SH-SY5Y (cell line): ENCODE data around the gene INAVA.

ENCODE experiments used
- GATA2 ChIP-seq: IDR thresholded peaks from 2 replicates; pipeline ENCODE4 v1.6.1; 2011; ENCODE audit warnings: mild to moderate bottlenecking, low read depth, low read length
- GATA3 ChIP-seq: IDR thresholded peaks from 2 replicates; pipeline ENCODE4 v1.6.1; 2011; ENCODE audit warnings: low read depth, mild to moderate bottlenecking, low read length, moderate library complexity

DNA sequence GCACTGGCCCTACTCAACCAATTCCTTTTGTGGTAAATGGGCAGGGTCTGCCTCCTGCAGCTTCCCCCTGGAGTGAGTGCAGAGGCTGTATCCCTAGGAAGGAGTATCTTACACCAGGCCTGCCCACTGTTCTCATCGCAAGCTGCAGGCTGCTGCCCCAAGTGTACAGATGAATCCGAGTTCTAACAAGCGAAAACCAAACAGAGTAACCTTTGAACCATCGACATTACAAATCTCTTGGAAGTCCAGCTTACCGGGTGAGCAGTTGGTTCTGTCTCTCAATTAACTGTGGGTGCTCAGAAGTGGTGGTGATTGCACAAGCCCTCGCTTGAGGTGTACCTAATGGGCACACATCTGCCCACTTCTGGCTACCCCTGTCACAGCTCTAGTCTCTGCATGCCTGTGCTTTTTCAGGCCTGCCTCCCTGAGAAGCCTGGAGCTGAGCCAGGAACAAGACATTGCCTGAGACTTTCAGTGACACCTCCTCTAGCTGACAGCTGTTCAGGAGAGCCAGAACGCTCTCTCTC is 22.7 kb downstream of the INAVA start:
- TF ChIP-seq GATA3, result no peak
- TF ChIP-seq GATA2, result no peak
